GM21717 (cell line): Measurements from ENCODE around the gene SNCAIP.

Experiments
- ATAC-seq: cut with Tn5 transposase; IDR thresholded peaks from one replicate; pipeline ENCODE4 v1.9.1; 2021; ENCODE audit warnings: mild to moderate bottlenecking, moderate library complexity; ENCODE audit not compliant: unreplicated experiment

SNCAIP gene

DNA sequence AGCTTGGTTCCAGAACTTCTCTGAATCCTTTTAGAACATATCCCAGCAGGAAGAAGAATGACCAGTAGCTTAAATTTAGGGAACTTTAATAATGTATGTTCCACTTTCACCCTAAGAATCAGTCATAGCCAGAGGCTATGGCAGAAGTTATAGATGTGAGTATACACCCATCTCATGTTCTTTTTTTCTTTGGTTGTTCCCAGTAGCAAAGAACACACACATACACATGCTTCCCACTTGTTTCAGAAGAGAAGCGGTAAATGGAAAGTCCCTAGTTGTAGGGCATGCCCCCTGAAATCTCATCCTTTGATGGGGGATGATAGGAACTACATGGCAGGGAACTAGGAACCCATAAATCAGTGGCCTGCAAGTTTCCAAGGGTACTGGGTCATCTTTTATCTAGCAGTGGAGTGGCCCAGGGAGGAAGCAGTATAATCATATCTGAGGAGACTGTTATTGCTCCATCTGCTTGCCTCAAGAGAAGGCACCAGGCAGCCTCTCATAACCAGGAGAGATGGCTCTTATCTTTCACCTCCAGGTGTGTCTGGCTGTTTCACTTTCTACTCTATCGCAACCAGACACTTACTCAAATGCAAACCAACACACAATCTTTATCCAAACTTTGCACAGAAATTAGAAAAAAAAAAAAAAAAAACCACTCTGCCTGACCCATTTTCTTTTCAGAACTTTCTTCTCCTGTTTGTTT, 109.5 kb downstream of the SNCAIP start:
- peak; percentile 96 for ATAC-seq

DNA sequence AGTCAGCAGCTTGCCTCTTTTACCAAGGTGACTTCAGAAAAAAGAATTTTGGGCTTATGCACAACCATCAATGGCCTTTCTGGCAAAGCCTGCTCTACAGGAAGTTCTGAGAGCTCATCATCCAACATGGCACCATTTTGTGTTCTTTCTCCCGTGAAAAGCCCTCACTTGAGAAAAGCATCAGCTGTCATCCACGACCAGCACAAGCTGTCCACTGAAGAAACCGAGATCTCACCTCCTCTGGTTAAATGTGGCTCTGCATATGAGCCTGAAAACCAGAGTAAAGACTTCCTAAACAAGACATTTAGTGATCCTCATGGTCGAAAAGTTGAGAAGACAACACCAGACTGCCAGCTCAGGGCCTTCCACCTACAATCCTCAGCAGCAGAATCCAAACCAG, 111.2 kb downstream of the SNCAIP start:
- no peak for ATAC-seq

DNA sequence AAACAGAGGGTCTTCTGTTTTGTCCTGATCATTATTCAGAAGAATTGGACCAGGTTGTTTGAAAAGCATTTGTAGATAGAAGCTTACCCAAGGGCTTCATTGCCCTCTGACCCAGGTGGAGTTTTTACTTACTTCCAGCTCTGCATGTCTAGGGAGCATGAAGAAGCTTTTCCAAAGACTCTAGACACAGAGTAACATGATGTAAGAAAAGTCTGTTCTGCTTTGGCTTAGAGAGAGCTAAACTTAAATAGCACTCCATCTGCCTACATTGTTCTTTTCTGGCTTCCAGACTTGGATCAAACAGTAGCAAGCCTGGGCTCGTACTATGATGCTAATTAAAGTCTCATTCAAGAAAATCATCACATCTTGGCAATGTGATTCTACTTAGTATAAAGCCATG, 112.1 kb downstream of the SNCAIP start:
- ATAC-seq: no peak

DNA sequence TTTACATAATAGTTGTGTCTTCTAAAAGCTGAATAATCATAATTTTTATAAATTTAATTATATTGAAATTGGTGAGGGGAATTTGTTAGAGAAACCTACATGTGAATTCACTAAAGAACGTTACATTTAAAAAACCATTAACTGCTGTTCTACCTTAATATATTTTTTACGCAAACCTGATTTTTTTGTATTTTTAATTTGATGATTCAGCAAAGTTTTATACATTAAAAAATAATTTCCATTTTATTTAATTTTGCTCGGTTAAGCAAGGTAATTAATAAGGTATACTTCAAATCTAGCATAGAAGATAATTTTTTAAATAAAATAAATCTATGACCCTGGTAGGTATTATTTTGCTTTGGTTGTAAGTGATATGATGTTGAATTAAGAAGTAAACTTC, 114.3 kb downstream of the SNCAIP start:
- ATAC-seq: no peak

DNA sequence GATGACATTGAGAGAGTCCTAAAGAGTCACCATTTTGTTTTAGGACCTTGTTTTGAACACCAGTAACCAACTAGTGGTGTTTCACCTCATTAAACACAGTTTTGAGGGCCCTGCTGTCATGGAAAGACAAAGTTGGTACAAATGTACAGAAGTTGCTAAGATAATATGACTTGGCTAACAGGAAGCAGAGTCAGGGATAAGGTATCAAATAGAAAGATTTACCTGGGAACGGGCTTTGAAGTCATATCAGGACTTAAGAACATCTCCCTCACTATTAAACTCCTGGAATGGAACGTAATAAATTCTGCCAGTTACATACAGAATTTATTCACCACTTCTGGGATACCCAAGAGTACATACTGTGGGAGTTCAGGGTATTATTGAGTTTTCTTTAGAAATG, 115.6 kb downstream of the SNCAIP start:
- no peak for ATAC-seq

DNA sequence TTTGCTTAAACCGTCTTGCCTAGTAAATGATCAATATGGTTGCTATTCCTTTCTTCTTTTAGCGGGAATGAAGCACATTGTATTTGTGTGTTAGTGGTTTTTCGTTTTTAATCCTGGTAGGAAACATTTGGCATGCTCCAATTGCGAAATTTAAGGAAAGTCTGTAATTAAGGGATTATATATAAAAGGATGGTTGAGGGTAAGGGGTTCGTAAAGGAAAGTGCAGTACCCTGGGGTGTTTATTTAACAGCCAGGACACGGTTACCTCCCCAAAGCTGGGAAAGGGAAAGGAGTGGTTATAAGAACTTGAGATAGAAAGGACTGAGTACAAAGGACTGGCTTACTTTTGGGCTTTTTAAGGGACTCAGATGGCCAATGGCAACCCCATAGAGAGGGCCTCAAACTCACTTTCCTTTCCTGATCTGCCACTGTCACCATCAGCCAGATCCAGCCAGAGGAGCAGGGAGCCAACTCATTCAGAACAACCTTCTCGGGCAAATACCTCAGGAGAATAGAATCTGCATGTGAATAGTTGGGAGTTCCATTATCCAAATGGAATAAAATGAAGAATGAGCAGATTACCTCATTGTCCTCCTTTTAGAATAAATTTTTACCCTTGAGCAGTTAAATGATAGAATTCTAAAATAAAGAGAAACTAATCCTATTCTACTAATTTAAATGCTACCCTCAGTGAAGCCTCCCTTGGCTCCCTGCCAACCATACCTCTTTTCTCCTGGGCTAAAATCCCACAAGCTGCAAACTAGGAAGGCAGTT, 117.7 kb downstream of the SNCAIP start:
- ATAC-seq: no peak

DNA sequence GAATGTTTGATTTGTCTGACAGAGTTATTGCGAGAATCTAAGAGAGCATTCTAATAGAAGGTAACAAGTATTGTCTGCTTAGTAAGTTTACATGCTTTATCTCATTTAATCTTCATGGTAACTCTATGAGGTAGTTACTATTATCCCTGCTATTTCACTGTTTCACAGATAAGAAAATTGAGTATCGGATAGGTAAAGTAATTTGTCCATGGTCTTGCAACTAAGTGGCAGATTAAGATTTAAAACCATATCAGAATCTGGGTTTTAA, 118.2 kb downstream of the SNCAIP start:
- no peak for ATAC-seq

DNA sequence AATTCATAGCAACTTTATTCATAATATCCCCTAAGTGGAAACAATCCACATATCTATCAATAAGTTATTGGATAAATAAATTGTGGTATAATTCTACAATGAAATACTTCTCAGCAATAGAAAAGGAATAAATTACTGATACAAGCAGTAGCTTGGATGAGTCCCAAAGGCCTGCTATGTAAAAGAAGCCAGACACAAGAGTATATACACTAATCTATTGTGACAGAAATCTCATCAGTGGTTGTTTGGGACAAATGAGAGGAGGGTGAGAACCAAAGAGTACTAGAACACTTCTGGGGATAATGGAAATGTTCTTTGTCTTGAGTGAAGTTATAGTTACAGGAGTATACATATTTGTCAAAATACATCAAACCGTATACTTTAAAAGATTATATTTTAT, 119.3 kb downstream of the SNCAIP start:
- ATAC-seq: no peak

DNA sequence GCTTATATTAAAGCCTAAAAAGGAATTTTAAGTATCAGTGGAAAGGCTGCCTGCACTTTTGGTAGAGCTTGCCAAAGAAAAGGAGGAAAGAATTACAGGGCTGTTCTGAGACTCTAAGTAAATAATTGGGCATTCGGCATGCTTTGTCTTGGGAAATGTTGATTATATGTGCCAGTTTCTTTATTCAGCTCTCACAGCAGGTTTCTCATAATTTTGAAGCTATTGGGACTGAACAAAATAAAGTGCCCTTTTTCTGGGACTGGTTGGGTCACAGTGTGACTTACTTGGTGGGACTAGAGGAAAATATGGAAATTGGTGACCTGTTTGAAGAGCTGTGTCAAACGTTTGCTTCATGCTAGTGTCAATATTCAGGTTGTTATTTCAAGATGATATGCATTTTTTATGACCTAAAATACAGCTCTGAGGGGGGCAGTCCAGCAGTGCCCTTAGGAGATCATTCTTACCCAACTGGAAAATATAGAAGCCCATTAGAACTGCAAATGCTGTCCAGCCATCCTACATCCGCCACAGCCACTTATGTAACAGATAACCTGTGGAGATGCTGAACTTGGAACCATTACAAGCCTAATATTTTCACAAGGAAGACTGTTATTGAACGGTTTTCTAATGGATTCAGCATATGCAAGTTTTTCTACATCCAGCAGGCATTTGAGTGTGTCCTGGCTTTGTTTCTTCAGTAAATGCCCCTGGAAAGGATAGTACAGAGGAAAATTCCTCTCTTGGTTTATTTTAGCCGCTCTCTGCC, 122.4 kb downstream of the SNCAIP start:
- ATAC-seq: no peak

DNA sequence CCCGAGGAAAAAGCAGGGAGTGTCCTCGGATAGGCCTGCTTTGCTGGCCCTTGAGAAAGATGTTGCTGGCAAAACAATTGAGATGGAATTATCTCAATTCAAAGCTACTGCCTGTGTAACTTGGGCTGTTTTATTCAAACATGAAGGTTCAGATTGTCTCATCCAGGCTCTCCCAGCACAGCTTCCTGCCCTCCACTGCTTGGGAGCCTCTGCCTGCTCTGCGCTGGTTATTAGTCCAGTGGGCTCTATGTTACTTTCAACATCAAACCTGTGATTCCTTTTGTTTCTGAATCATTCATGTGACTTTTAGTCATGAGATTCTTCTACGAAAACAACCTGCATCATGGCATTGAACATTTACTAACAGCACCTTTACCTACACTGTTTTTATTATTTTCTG, 123.2 kb downstream of the SNCAIP start:
- ATAC-seq: no peak

DNA sequence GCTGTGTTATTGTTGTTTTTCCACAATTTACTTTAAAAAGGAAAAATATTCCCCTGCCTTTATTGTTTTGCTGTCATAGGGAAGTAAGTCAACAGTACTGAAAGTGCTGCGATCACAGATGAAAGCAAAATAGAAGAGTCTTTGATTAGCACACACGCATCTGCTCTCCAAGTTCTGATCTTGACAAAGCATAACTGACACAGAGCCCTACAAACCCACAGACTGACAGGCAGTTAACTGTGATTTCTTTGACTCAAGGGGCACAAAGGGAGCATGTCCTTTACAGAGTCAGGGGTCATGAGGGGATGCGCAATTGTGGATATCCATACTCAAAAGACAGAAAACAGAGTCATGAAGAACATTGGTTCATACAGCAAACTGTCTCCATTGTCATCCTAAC, 123.7 kb downstream of the SNCAIP start:
- no peak for ATAC-seq

DNA sequence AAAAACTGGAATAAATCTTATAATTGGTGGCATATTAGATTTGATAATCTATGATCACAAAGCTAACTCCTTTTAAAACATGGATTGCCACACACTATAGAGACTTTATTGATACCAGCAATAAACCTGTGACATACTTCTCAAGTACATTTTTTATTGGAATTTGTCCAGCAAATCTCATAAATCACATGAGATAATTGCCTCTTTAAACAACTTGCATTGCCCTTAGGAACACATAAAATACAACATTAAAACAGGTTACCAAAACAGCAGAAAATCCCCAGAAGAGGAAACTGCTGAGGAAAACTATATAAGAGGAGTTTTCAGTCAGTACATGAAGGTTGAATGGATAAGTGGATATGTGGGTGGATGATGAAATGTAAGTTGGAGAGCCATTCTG, 124.6 kb downstream of the SNCAIP start:
- no peak for ATAC-seq

DNA sequence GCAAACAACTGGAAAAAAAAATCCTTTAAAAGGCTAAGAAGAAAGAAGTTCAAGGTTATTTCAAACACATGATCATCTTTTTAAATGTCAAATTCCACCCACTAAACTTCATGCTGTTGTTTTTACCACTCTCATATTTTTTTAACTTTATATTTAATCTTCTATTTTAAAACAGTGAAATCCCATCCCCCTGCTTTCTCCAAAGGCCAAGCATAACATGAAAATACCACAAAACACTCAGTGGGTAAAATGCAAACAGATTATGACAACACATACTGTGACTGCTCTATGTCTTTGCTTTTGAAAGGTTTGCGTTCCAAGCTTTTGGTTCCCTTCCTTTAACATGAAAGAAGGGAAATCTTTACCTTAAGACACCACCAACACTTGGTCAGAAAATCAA, 127.6 kb downstream of the SNCAIP start:
- ATAC-seq: no peak

DNA sequence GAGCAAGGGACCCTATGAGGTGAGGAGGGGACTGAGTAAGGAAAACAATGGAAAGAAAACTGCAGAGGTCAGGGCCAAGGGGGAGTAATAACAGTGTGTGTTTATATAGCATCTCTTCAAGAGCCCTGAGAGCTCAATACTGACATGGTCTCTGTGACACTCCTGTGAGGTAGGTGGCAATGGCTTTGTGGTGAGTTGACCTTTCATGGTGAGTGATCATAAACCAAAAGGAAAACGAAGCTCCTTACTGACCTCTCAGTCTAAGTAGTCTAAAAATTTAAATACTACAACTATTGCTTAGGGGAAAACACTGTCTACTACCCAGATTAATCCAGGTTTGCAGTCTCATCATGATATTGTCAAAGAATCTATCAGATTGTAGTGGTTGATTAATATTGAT, 130.9 kb downstream of the SNCAIP start:
- peak; percentile 85 for ATAC-seq

DNA sequence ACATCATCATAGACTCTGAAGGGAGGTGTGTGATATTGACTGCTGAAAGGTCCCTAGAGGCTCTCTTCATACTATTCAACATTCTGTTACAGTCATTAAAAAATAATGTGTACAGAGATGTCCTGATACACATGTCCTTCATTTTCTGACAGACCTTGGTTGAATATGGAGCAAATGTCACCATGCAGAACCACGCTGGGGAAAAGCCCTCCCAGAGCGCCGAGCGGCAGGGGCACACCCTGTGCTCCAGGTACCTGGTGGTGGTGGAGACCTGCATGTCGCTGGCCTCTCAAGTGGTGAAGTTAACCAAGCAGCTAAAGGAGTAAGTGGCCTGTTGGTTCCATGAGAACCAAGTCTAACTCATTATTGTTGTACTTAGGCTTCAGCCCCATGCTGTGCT, 132.4 kb downstream of the SNCAIP start:
- no peak for ATAC-seq

DNA sequence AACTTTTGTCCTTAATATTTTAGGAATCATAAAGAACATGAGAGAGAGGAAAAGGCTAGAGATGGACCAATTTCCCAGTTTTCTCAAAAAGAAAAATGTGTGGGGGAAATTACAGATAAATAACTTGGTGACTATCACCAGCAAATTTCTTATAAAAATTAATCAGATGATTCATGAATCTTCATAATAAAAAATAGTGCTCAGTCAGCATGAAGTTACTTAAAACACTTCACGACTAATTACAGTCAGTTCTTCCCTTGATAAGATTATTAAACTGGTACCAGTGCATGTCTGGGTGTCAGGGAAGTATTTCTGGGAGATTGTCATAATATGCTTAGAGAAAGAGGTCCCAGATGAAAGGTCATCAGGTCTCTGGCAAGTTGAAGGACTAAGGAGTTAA, 133.0 kb downstream of the SNCAIP start:
- no peak for ATAC-seq

DNA sequence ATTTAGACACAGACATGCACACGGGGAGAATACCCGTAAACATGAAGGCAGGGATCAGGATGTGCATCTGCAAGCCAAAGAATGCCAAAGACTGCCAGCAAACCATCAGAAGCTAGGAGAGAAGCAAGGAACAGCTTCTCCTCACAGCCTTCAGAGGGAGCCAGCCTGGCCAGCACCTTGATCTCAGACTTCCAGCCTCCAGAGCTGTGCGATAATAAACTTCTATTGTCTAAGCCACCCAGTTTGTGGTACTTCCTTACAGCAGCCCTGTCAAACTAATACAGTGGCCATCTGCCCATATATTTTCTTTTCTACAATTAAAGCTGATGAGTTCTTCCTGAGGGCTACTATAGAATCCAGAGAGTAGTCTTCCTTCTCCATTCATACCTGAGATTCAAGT, 135.0 kb downstream of the SNCAIP start:
- no peak for ATAC-seq

DNA sequence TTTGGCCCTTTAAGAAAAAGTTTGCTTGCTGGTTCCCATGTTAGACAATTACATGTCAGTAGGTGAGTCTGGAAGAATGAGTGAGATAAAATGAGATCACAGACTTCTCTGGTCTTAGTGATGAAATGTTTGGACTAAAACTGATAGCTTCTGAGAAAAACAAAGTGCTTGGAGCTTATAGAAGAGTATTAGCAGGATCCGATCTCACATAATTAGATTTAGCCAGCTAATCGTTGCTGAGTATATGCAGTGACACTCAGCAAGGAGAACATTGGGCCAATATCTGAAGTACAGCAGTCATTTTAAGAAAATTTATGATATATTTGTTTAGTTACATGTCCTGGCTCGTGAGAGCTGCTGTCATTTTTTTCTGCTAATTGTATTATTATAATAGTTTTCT, 135.8 kb downstream of the SNCAIP start:
- ATAC-seq: no peak

DNA sequence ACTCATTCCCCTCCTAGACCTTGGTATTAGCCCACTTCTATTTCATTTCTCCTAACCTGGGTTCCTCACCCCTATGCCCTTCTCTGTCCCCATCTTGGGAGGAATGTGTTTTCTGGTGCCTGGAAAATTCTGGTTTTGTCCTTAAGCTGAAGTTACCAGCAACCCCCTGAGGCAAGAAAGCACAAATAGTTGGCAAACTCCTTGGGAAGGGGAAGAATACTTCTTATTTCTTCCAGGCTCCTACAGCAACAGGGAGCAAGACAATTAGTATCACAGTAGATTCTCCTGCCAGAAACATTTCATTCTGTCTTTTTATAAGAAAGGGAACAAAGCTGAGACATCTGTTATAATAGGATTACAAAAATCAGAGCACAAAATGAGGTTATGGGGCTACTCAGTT, 142.5 kb downstream of the SNCAIP start:
- no peak for ATAC-seq

DNA sequence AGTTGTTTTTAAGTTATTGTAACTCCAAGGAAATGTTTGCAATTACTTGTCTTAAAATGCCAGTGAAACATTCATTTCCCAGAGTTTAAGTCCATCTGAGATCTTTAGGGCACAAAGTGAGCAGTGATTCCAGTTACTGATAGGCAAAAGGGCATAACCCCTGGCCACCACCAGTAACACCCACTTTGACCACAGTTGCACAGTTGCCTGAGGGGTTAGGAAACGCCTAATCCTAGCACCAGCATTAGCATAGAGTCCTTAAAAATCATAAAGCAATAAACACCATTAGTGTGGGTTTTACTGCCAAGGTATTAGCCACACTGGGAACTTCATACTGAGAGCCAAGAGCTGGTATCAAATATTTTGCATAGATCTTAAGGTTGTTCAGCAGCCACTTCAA, 143.9 kb downstream of the SNCAIP start:
- no peak for ATAC-seq

DNA sequence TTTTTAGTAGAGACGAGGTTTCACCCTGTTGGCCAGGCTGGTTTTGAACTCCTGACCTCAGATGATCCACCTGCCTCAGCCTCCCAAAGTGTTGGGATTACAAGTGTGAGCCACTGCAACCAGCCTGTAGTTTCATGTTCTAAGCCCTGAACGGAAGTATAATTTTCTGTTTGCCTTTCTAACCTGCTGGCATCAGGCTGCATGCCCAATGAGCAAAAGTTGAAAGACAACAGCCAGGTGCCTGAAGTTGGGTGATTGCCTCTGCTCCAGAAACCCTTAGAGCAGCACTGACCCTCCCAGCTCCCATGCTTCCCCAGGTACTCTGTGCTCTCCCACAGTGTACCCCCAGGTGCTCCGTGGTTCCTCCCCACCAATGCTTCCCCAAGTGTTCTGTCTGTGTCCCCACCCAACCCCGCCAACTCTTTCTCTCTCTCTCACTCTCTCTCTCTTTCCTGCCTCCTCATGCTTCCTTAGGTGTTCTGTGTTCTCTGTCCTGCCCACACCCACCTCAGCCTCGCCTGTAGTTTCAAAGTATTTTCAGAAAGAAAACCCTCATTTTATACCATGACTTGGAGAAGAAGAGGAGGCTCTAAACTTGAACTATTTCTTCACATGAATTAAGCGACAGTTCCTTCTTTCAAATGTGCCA, 145.3 kb downstream of the SNCAIP start:
- ATAC-seq: no peak
